ENCODE data around the gene PARD6B.

Gene PARD6B

GRCh38 chr20:50720026-50720425 is 11.4 kb upstream of the PARD6B start:
- TF ChIP-seq EZH2phosphoT487 (IDR thresholded peaks at IDR 0.05; ENCODE audit: borderline replicate concordance) = no peak
- no peak for TF ChIP-seq CTCF (conservative IDR thresholded peaks at IDR 0.05; ENCODE audit: low read length)
- Histone ChIP-seq H3F3A (ENCODE audit: low read depth) (no peaks in the 10 kb centered on the region), H3K9ac (ENCODE audit: low read depth, low read length, poor library complexity, severe bottlenecking) (no peak overlapping the region), H4K20me1 (ENCODE audit: insufficient read depth, low read length, poor library complexity, severe bottlenecking) (no peaks in the 10 kb centered on the region), H3K4me1 (ENCODE audit: insufficient read depth, low read length, poor library complexity, severe bottlenecking) (no peaks in the 10 kb centered on the region), H3K4me2 (ENCODE audit: low read depth, low read length, poor library complexity, severe bottlenecking) (no peak overlapping the region), H2AFZ (ENCODE audit: low read length) (no peak overlapping the region), H3K79me2 (ENCODE audit: insufficient read depth, low read length) (no peaks in the 10 kb centered on the region), H3K27me3 (ENCODE audit: insufficient read depth, low read length, poor library complexity, severe bottlenecking) (no peaks in the 10 kb centered on the region), H3K4me3 (ENCODE audit: low read length, poor library complexity, severe bottlenecking) (no peak overlapping the region), H3K9me3 (ENCODE audit: insufficient read depth, low read depth, low read length) (no peaks in the 10 kb centered on the region), H3K36me3 (ENCODE audit: insufficient read depth, low read length) (no peaks in the 10 kb centered on the region), H3K9me2 (replicated peaks; ENCODE audit: low read depth, low read length) (no peaks in the 10 kb centered on the region)

- Histone ChIP-seq H3K27me3 (ENCODE audit: insufficient read depth, low read length, poor library complexity, severe bottlenecking) (no peaks in the 10 kb centered on the region), H3K9ac (ENCODE audit: low read depth, low read length, poor library complexity, severe bottlenecking) (no peak overlapping the region), H3K79me2 (ENCODE audit: insufficient read depth, low read length) (no peaks in the 10 kb centered on the region), H3K4me3 (ENCODE audit: low read length, poor library complexity, severe bottlenecking) (no peak overlapping the region), H3K4me1 (ENCODE audit: insufficient read depth, low read length, poor library complexity, severe bottlenecking) (no peaks in the 10 kb centered on the region), H3K9me2 (replicated peaks; ENCODE audit: low read depth, low read length) (no peaks in the 10 kb centered on the region), H3K4me2 (ENCODE audit: low read depth, low read length, poor library complexity, severe bottlenecking) (no peak overlapping the region), H3F3A (ENCODE audit: low read depth) (no peaks in the 10 kb centered on the region), H2AFZ (ENCODE audit: low read length) (no peak overlapping the region), H3K36me3 (ENCODE audit: insufficient read depth, low read length) (no peaks in the 10 kb centered on the region), H3K9me3 (ENCODE audit: insufficient read depth, low read depth, low read length) (no peaks in the 10 kb centered on the region), H4K20me1 (ENCODE audit: insufficient read depth, low read length, poor library complexity, severe bottlenecking) (no peaks in the 10 kb centered on the region)
- no peak for TF ChIP-seq EZH2phosphoT487 (IDR thresholded peaks at IDR 0.05; ENCODE audit: borderline replicate concordance)
- TF ChIP-seq CTCF (conservative IDR thresholded peaks at IDR 0.05; ENCODE audit: low read length) = no peak
Measured at GRCh38 chr20:50720582-50720981, 10.8 kb upstream of the PARD6B start.

- Histone ChIP-seq H3K79me2 (ENCODE audit: insufficient read depth, low read length) (no peaks in the 10 kb centered on the region), H3F3A (ENCODE audit: low read depth) (no peaks in the 10 kb centered on the region), H4K20me1 (ENCODE audit: insufficient read depth, low read length, poor library complexity, severe bottlenecking) (no peaks in the 10 kb centered on the region), H3K4me2 (ENCODE audit: low read depth, low read length, poor library complexity, severe bottlenecking) (no peak overlapping the region), H2AFZ (ENCODE audit: low read length) (no peak overlapping the region), H3K9ac (ENCODE audit: low read depth, low read length, poor library complexity, severe bottlenecking) (no peak overlapping the region), H3K36me3 (ENCODE audit: insufficient read depth, low read length) (no peaks in the 10 kb centered on the region), H3K4me1 (ENCODE audit: insufficient read depth, low read length, poor library complexity, severe bottlenecking) (no peaks in the 10 kb centered on the region), H3K9me3 (ENCODE audit: insufficient read depth, low read depth, low read length) (no peaks in the 10 kb centered on the region), H3K9me2 (replicated peaks; ENCODE audit: low read depth, low read length) (no peaks in the 10 kb centered on the region), H3K4me3 (ENCODE audit: low read length, poor library complexity, severe bottlenecking) (no peak overlapping the region), H3K27me3 (ENCODE audit: insufficient read depth, low read length, poor library complexity, severe bottlenecking) (no peaks in the 10 kb centered on the region)
- TF ChIP-seq EZH2phosphoT487 (IDR thresholded peaks at IDR 0.05; ENCODE audit: borderline replicate concordance) (no peak), CTCF (conservative IDR thresholded peaks at IDR 0.05; ENCODE audit: low read length) (no peak)
Measured at GRCh38 chr20:50721881-50722281, 9.5 kb upstream of the PARD6B start.

All from Loucy (cell line).